ENCODE results near the gene UBAC2.

DNA sequence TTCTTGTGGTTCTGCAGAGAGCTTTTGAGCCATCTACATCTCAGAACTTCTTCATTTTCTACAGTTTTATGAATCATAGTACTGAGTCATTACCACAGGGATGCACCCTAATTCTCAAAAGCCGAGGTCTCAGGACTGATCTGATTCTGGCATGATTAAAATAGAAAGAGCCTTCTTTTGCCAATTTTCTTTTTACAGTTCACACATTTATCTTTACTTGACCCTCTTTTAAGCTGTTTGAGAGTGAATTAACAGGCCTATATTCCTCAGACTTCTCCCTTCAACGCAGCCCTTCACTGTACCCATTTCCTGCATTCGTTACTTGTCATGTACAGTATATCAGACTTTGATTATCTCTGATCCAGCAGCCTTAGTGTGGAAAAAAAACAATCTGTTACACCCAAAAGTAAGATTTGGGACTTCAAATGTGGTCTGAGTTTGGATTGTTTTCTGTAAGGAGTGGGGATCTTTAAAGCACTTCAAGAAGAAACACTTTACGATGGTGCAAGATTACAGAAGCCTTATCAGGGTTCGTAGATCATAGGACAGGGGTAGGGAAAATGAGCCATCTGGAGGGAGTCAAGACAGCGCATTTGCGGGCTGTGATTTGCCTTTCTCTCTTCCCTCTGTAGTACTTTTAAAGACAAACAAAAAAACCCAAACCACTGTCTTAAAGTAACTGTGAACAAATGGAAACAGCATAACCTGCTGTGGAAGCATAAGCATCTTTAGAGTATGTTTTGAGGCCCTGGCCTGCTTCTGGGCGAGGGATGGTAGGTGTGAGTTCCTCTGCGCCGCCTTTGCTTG lies 121.8 kb downstream of the UBAC2 start:
- no peak for TF ChIP-seq POLR2A (IDR thresholded peaks at IDR 0.05; ENCODE audit: control extremely low read depth in 1 of 2, low read depth in 2 of 2, low read length in 2 of 2)
- TF ChIP-seq CTCF (IDR thresholded peaks at IDR 0.05; ENCODE audit: control extremely low read depth in 1 of 3, insufficient read depth in 1 of 3, low read depth in 1 of 3, low read length in 3 of 3): no peak
- no peak for TF ChIP-seq HDAC2 (IDR thresholded peaks at IDR 0.05; ENCODE audit: borderline replicate concordance in 1 of 2, low read depth in 2 of 2, low read length in 2 of 2)
- TF ChIP-seq RFX5 (IDR thresholded peaks at IDR 0.05; ENCODE audit: borderline replicate concordance, low read depth, low read length): no peak
- no peak for TF ChIP-seq CEBPB (IDR thresholded peaks at IDR 0.05; ENCODE audit: low read depth, low read length)
- no peak for TF ChIP-seq TAF1 (IDR thresholded peaks at IDR 0.05; ENCODE audit: low read depth, low read length)
- TF ChIP-seq TEAD4 (IDR thresholded peaks at IDR 0.05; ENCODE audit: low read depth, low read length): no peak
- no peak for TF ChIP-seq SP2 (IDR thresholded peaks at IDR 0.05; ENCODE audit: low read length)
- TF ChIP-seq TBP (IDR thresholded peaks at IDR 0.05; ENCODE audit: low read depth, low read length): no peak
- no peak for TF ChIP-seq POLR2AphosphoS5 (IDR thresholded peaks at IDR 0.05; ENCODE audit: low read depth, low read length)
- TF ChIP-seq EP300 (IDR thresholded peaks at IDR 0.05; ENCODE audit: borderline replicate concordance in 1 of 2, low read depth in 2 of 2, low read length in 2 of 2): no peak
